Nasal cavity respiratory epithelium epithelial cell of viscerocranial mucosa (primary cell): ENCODE measurements around the gene CASP12. TPM values are rescaled to one million over a fixed set of nuclear protein-coding genes. Genes with fewer than 3 reads are reported as not detected.

Experiments used
- total RNA-seq: library from RNA; depleted of rRNA; stranded (reverse); fragments of >200 nt; gene quantifications from 2 replicates; pipeline ENCODE4 v1.2.3, GENCODE V29; 2014

The CASP12 gene
- not detected in 2 replicates for total RNA-seq

GRCh38 chr11:104897891-104898684 lies at the start of gene CASP12:
CASP12 (minus strand) TSS chr11:104898460.

Other genes starting within 250 kb of the CASP12 start
- 168 and 201 TPM in 2 replicates for gene CASP4, start 70.1 kb upstream of the CASP12 start, total RNA-seq
- 0.50 and 1.0 TPM in 2 replicates for gene CASP5, start 124.7 kb upstream of the CASP12 start, total RNA-seq
- 29.7 and 77.0 TPM in 2 replicates for gene CASP1, start 136.7 kb upstream of the CASP12 start, total RNA-seq
- 1.4 and 13.2 TPM in 2 replicates for gene CARD16, start 146.9 kb upstream of the CASP12 start, total RNA-seq
- gene CARD18, start 241.3 kb upstream of the CASP12 start, total RNA-seq: 1.0 TPM in 1 of 2 replicates, not detected in the other